NT2/D1 (cell line): Measurements from ENCODE around the gene DDB1.
A peak's percentile ranks its signal among the peaks of the same experiment; 100 is the strongest.

ENCODE experiments used
- DNase-seq: peaks from one replicate; pipeline ENCODE4 v3.0.0-alpha.2; 2011; ENCODE audit warnings: low read depth, low spot score
- H3K27me3 ChIP-seq: 2 replicates; pipeline ENCODE4 v1.6.0; 2011; ENCODE audit warnings: mild to moderate bottlenecking; ENCODE audit not compliant: insufficient read length, insufficient read depth
- H3K36me3 ChIP-seq: 2 replicates; pipeline ENCODE4 v1.6.1; 2011; ENCODE audit warnings: mild to moderate bottlenecking, low read length, mixed read lengths; ENCODE audit not compliant: insufficient read depth, insufficient read length
- H3K4me1 ChIP-seq: 2 replicates; pipeline ENCODE4 v1.5.1; 2011; ENCODE audit not compliant: insufficient read depth, insufficient read length
- H3K4me3 ChIP-seq: 2 replicates; pipeline ENCODE4 v1.5.1; 2011; ENCODE audit warnings: low read depth; ENCODE audit not compliant: insufficient read length
- H3K9ac ChIP-seq: 2 replicates; pipeline ENCODE4 v1.6.0; 2011; ENCODE audit warnings: low read depth; ENCODE audit not compliant: insufficient read length
- H3K9me3 ChIP-seq: 2 replicates; pipeline ENCODE4 v1.5.1; 2011; ENCODE audit warnings: mild to moderate bottlenecking, low read length; ENCODE audit not compliant: insufficient read depth
- SUZ12 ChIP-seq: IDR thresholded peaks from 2 replicates; pipeline ENCODE4 v1.6.1; 2011; ENCODE audit not compliant: insufficient read length, insufficient read depth; ENCODE audit errors: extremely low read depth
- YY1 ChIP-seq: IDR thresholded peaks from 2 replicates; pipeline ENCODE4 v1.6.1; 2011; ENCODE audit not compliant: insufficient read length, insufficient read depth
- ZNF274 ChIP-seq: IDR thresholded peaks from 2 replicates; pipeline ENCODE4 v1.6.1; 2011; ENCODE audit warnings: mild to moderate bottlenecking, low read depth, low read length

DDB1 gene

DNA sequence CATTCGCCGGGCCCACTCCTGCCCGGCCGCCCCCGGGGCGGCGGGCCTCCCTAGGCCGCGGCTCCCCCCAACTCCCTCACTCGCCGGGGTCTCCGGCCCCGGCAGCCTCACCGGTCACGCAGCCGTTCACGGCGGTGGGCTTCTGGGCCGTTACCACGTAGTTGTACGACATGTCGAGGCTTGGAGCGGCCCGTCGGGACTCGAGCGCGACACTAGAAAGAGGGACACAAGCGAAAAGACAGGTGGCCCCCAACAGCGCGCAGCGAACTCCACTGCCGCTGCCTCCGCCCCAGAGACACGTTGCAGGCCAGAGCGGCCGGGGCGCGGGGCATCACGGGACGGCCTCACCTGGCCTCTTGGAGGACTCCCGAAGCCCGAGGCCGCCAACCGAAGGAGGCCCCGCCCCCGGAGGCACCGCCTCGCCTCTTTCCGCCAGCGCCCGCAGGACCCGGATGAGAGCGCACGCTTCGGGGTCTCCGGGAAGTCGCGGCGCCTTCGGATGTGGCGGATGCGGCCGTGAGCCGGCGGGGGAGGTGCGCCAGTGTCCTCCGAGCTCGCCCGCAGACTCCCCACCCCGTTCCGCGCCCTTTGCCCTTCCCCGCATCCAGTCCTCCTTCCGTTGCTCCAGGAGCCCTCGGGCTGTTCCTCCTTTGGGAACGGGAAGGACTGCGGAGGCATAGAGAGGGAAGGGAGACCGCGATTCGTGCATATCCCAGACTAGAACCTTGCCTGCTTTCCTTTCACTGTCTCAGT is at the start of gene DDB1, which contains the start of gene TKFC:
DDB1 (minus strand) TSS at position 309 of the 753 bp plus-strand sequence; CDS start at position 172, 137 bp downstream.
TKFC (plus strand) TSS at position 432 of the 753 bp plus-strand sequence. CDS start 1,501 bp downstream, outside the sequence.
- TF ChIP-seq SUZ12 = no peak
- TF ChIP-seq YY1 = no peak
- no peak for TF ChIP-seq ZNF274
- peak; percentile 97 for DNase-seq
- no peaks in the 10 kb centered on the region for H3K9me3 ChIP-seq
- no peaks in the 10 kb centered on the region for H3K27me3 ChIP-seq
- peaks cover 34% of the 10 kb centered on the region for H3K36me3 ChIP-seq
- peaks cover 28% of the 10 kb centered on the region for H3K4me1 ChIP-seq
- peak within 1 kb of the TSS; percentile 98 for H3K9ac ChIP-seq
- H3K4me3 ChIP-seq = peak within 1 kb of the TSS; percentile 80

DNA sequence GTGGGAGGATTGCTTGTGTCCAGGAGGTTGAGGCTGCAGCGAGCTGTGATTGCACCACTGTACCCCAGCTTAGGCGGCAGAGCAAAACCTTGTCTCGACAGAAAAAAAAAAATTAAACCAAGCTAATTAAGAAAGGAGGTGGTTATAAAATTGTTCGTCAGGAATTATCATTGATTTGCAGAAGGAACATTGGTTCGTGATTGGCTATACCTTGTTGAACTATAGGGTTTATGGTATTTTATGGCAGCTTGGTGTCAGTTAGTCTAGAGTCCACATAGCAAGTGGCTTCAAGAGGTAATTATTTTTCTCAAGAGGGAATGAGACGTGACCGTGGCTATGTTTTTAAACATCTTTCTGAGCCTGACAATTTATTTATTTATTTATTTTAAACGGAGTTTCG is 48.0 kb upstream of the DDB1 start:
- TF ChIP-seq SUZ12 (no peak), ZNF274 (no peak), YY1 (no peak)
- Histone ChIP-seq H3K4me3 (no peak overlapping the region), H3K9me3 (no peaks in the 10 kb centered on the region), H3K4me1 (peaks cover 4% of the 10 kb centered on the region), H3K27me3 (no peaks in the 10 kb centered on the region), H3K36me3 (peaks cover 18% of the 10 kb centered on the region), H3K9ac (no peak overlapping the region)
- no peak for DNase-seq

DNA sequence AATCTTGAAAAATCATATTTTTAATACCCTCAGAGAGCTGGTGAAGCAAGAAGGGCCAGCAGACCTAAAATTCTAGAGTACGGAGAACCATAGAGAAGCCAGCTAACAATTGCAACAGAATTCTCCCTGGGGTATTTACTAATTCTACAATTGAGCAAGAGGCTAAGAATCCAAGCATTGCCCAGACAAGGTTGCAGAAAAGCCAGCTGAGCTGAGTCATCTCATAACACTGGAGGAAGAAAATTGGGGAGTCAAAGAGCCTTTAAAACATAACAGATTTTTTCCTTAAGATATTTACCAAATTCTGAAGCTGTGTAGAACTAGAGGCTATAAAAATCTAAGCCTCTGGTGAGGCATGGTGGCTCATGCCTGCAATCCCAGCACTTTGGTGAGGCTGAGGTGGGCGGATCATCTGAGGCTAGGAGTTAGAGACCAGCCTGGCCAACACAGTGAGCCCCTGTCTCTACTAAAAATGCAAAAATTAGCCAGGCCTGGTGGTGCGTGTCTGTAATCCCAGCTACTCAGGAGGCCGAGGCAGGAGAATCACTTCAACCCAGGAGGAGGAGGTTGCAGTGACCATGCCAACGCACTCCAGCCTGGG is 45.9 kb upstream of the DDB1 start:
- Histone ChIP-seq H3K27me3 (no peaks in the 10 kb centered on the region), H3K36me3 (peaks cover 25% of the 10 kb centered on the region), H3K9me3 (peaks cover 16% of the 10 kb centered on the region), H3K9ac (no peak overlapping the region), H3K4me3 (no peak overlapping the region), H3K4me1 (peaks cover 4% of the 10 kb centered on the region)
- no peak for DNase-seq
- no peak for TF ChIP-seq YY1
- TF ChIP-seq SUZ12 = no peak
- TF ChIP-seq ZNF274 = no peak

DNA sequence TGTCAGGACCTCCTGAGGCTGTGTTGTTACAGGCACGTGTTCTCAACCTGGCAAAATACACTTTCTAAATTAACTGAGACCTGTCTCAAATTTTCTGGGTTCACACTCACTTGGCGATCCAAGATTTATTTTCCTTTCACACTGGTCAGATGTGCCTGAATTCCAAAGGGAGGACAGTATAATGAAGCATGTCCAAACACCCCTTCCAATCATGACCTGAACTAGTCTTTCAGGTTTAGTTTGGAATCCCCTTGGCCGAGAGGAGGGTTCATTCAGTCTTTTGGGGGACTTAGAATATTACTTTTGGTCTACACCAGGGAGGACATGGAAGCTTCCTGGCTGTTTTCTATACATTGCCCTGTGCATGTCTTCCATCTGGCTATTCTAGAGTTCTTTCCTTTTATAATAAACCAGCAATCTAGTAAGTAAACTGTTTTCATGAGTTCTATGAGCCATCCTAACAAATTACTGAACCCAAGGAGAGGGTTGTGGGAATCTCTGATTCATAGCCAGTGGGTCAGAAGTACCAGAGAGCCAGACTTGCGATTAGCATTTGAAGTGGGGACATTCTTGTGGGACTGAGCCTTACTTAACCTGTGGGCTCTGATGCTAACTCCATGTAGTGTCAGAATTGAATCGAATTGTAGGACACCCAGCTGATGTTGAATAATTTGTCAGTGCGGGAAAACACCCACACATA is 44.7 kb upstream of the DDB1 start:
- Histone ChIP-seq H3K36me3 (peaks cover 32% of the 10 kb centered on the region), H3K27me3 (no peaks in the 10 kb centered on the region), H3K4me1 (peaks cover 4% of the 10 kb centered on the region), H3K9me3 (peaks cover 28% of the 10 kb centered on the region), H3K4me3 (no peak overlapping the region), H3K9ac (no peak overlapping the region)
- no peak for DNase-seq
- TF ChIP-seq YY1 (no peak), SUZ12 (no peak), ZNF274 (no peak)

DNA sequence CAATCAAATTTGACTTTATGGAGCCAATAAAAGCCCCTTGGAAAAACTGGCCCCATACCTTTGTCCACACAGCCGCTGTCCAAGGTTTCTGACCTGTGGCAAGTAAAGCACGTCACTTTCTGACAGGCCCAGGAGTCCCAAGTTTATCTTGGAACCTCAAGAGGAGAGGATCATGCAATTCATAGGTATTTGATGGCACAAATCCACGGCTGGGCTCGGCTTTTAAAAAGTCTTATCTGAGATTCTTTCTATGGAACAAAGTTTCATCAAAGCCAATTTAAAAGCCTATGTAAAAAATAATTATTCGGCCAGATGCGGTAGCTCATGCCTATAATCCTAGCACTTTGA is 42.8 kb upstream of the DDB1 start:
- peaks cover 47% of the 10 kb centered on the region for H3K9me3 ChIP-seq
- peak overlapping the region; percentile 56 for H3K9ac ChIP-seq
- peaks cover 39% of the 10 kb centered on the region for H3K36me3 ChIP-seq
- no peak for DNase-seq
- TF ChIP-seq ZNF274 (no peak), SUZ12 (no peak), YY1 (no peak)
- H3K27me3 ChIP-seq = no peaks in the 10 kb centered on the region
- H3K4me1 ChIP-seq = peaks cover 4% of the 10 kb centered on the region
- no peak overlapping the region for H3K4me3 ChIP-seq

DNA sequence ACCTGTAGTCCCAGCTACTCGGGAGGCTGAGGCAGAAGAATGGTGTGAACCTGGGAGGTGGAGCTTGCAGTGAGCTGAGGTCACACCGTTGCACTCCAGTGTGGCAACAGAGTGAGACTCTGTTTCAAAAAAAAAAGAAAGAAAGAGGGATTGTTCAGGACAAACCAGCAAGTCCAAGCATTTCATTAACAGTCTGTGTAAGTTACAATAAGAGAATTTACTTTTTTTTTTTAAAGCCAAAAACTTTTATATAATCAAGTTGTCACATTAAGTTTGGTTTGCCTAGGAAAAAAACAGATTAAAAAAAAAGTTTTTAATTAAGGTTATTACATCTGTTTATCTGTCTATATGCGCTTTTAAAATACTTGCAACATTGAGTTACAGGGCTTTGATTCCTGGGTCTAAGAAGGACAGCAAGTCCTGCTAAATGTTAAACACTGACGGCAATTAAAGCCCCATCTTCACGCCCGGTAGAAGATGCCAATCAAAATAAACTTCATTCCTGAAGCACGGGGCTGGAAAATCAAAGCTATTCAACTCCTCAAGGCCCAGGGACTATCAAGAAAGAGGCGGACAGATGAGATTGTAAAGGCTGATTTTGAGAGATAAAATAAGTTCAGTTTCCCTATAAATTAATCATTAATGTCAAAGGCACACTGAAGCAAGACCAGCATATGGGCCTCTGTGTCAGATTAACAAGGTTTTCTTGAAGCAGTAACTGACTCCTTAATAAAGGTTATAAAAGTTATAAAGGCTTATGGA is 39.9 kb upstream of the DDB1 start:
- H3K9me3 ChIP-seq = peaks cover 63% of the 10 kb centered on the region

More for the DNA sequence above, 39.9 kb upstream of the DDB1 start:
- Histone ChIP-seq H3K36me3 (peaks cover 66% of the 10 kb centered on the region), H3K4me3 (no peak overlapping the region), H3K9ac (no peak overlapping the region), H3K4me1 (no peaks in the 10 kb centered on the region), H3K27me3 (no peaks in the 10 kb centered on the region)
- TF ChIP-seq ZNF274 = no peak
- TF ChIP-seq YY1 = no peak
- no peak for TF ChIP-seq SUZ12
- DNase-seq = no peak
